HepG2 (cell line): Measurements from ENCODE around the gene RFC1. TPM values are rescaled to one million over a fixed set of nuclear protein-coding genes. Genes with fewer than 3 reads are reported as not detected.

Source experiments
- ATAC-seq: fragments of 200-7000 bp; cut with Tn5 transposase; 3 replicates; pipeline ENCODE4 v1.9.1; 2020; ENCODE audit warnings: mild to moderate bottlenecking, moderate library complexity
- BruUV-seq: library from RNA; stranded (reverse); fragments of 400-500 nt; replicated peaks from 2 replicates; lab custom pipeline; 2021; lab: Mats Ljungman, UMichigan
- CTCF ChIA-PET: fragments of 300-600 bp; formaldehyde crosslinking; extraction: SDS; loops from one replicate; lab custom pipeline; 2021; ENCODE audit warnings: low total read pairs, inconsistent platforms, low intra/inter-chr PET ratio; lab: Yijun Ruan, JAX
- POLR2A ChIA-PET: fragments of 350-600 bp; sonication (Branson Sonifier 250); formaldehyde crosslinking; loops from one replicate; lab custom pipeline; 2020; ENCODE audit warnings: antibody characterized with exemption, inconsistent platforms; lab: Yijun Ruan, JAX
- DNase-seq: peaks from one replicate; pipeline ENCODE4 v3.0.0-alpha.2; 2015; ENCODE audit warnings: low spot score
- FAIRE-seq: peaks from 3 replicates; lab custom pipeline; 2011; peaks lifted over from hg19 to GRCh38; lab: Jason Lieb, UNC
- H2AFZ ChIP-seq: one replicate; pipeline ENCODE4 v1.6.1; 2011; ENCODE audit warnings: low read length, inconsistent platforms
- H3K27ac ChIP-seq: fragments of 300-600 bp; 3 replicates; pipeline ENCODE4 v1.8.0; 2011; ENCODE audit warnings: mixed run types, mild to moderate bottlenecking, mixed read lengths, low read length, inconsistent platforms; ENCODE audit not compliant: insufficient read depth; ENCODE audit errors: extremely low read length
- H3K27me3 ChIP-seq, 2 experiments: fragments of 200-600 bp in 1 of 2; 2 replicates in 1 of 2; 3 replicates in 1 of 2; pipeline versions ENCODE4 v1.6.0 to v1.8.0; 2011; ENCODE audit warnings: low read length in 2 of 2, mild to moderate bottlenecking in 2 of 2, moderate library complexity in 2 of 2, inconsistent platforms in 1 of 2; ENCODE audit not compliant: insufficient read depth in 2 of 2, control insufficient read depth in 1 of 2
- H3K36me3 ChIP-seq, 2 experiments: fragments of 200-600 bp in 1 of 2; replicated peaks in 1 of 2; 2 replicates in 1 of 2; 3 replicates in 1 of 2; pipeline versions ENCODE4 v1.5.1 to v1.8.0; 2011; ENCODE audit warnings: low read length in 2 of 2, inconsistent platforms in 1 of 2; ENCODE audit not compliant: insufficient read depth in 2 of 2, control insufficient read depth in 1 of 2
- H3K4me1 ChIP-seq: 2 replicates; pipeline ENCODE4 v1.5.1; 2012; ENCODE audit warnings: low read length, inconsistent platforms; ENCODE audit not compliant: insufficient read depth
- H3K4me2 ChIP-seq: 2 replicates; pipeline ENCODE4 v1.6.0; 2011; ENCODE audit warnings: low read depth, low read length, inconsistent platforms
- H3K4me3 ChIP-seq, 3 experiments: fragments of 200-600 bp in 1 of 3; sonication (generic), shearing (Covaris generic) in 1 of 3; replicated peaks in 1 of 3; 2 replicates each; pipeline ENCODE4 v1.5.1; 2011 to 2016; ENCODE audit warnings: low read length in 3 of 3, inconsistent platforms in 2 of 3, low read depth in 2 of 3, mild to moderate bottlenecking in 2 of 3, control low read depth in 1 of 3, mixed read lengths in 1 of 3; ENCODE audit not compliant: insufficient read depth in 1 of 3
- H3K79me2 ChIP-seq: one replicate; pipeline ENCODE4 v1.6.1; 2011; ENCODE audit warnings: low read length, inconsistent platforms; ENCODE audit not compliant: insufficient read depth
- H3K9ac ChIP-seq: 2 replicates; pipeline ENCODE4 v1.6.0; 2011; ENCODE audit warnings: mild to moderate bottlenecking, low read depth, low read length, inconsistent platforms; ENCODE audit not compliant: insufficient read depth
- H3K9me3 ChIP-seq: 2 replicates; pipeline ENCODE4 v1.5.1; 2012; ENCODE audit warnings: mild to moderate bottlenecking, low read length
- H4K20me1 ChIP-seq: 2 replicates; pipeline ENCODE4 v1.6.0; 2011; ENCODE audit warnings: inconsistent platforms, mild to moderate bottlenecking, low read length, moderate library complexity; ENCODE audit not compliant: insufficient read depth
- ATF7 ChIP-seq, 2 experiments: fragments of 450-650 bp in 1 of 2; sonication (generic) in 1 of 2; formaldehyde crosslinking in 1 of 2; IDR thresholded peaks; 2 replicates each; pipeline versions ENCODE4 v1.4.0 to v1.6.1; 2016 to 2020; ENCODE audit warnings: antibody characterized with exemption in 1 of 2, mild to moderate bottlenecking in 1 of 2, missing genetic modification reagents in 1 of 2
- HNF1B ChIP-seq: sonication (generic); formaldehyde crosslinking; IDR thresholded peaks from 2 replicates; pipeline ENCODE4 v1.5.1; 2020; ENCODE audit warnings: mild to moderate bottlenecking, moderate library complexity, missing genetic modification reagents
- MAFK ChIP-seq, 2 experiments: IDR thresholded peaks in 1 of 2; conservative IDR thresholded peaks in 1 of 2; 2 replicates each; pipeline ENCODE4 v1.6.1; 2011; ENCODE audit warnings: improper control_type of control experiment in 2 of 2, low read length in 2 of 2
- RFX3 ChIP-seq: IDR thresholded peaks from 2 replicates; pipeline ENCODE4 v1.6.1; 2016; ENCODE audit warnings: missing biosample characterization, missing genetic modification reagents
- SAP130 ChIP-seq: IDR thresholded peaks from 2 replicates; pipeline ENCODE4 v1.6.1; 2016; ENCODE audit warnings: low read depth
- ZHX1 ChIP-seq: sonication (generic); formaldehyde crosslinking; IDR thresholded peaks from 2 replicates; pipeline ENCODE4 v1.8.1; 2022; ENCODE audit warnings: low read depth, mild to moderate bottlenecking, missing genetic modification reagents
- ZNF644 ChIP-seq: IDR thresholded peaks from 2 replicates; pipeline ENCODE4 v1.6.1; 2016; ENCODE audit warnings: low read depth
- ZNF710 ChIP-seq: sonication (generic); formaldehyde crosslinking; IDR thresholded peaks from 2 replicates; pipeline ENCODE4 v1.5.0; 2020; ENCODE audit warnings: mild to moderate bottlenecking, missing genetic modification reagents, borderline replicate concordance
- WGBS: methylation state at CpG from one replicate; pipeline ENCODE4 v1.1.6; 2017; ENCODE audit warnings: low lambda C conversion rate; 5-methylcytosine and 5-hydroxymethylcytosine counted together
- in situ Hi-C: cut with HindIII; loops from 2 replicates; pipeline ENCODE4 v1.10.0; 2017; ENCODE audit warnings: low pct_unique_long_range_greater_than_20kb; ENCODE audit not compliant: extremely low pct_ligation_motif_present
- intact Hi-C: fragments of 100-400 bp; cut with micrococcal nuclease; formaldehyde crosslinking; loops from one replicate; pipeline ENCODE4 v1.10.0; 2022; ENCODE audit not compliant: unreplicated experiment
- polyA plus RNA-seq, 8 experiments: library from polyadenylated mRNA; depleted of rRNA in 3 of 8; stranded (reverse) in 7 of 8; unstranded in 1 of 8; fragments of >200 nt; fragmentation: Illumina TruSeq in 4 of 8; extraction: Trizol in 4 of 8; gene quantifications; 2 replicates each; pipeline versions ENCODE4 v1.2.1 to v1.2.3, GENCODE V29; 2011 to 2016; ENCODE audit warnings: low read depth in 4 of 8, missing spikeins in 1 of 8, mixed read lengths in 1 of 8; ENCODE audit not compliant: insufficient read depth in 1 of 8
- total RNA-seq, 5 experiments: library from RNA; depleted of rRNA; stranded (reverse); fragments of >200 nt; fragmentation: Illumina TruSeq; extraction: Trizol; gene quantifications; 2 replicates each; pipeline ENCODE4 v1.2.3, GENCODE V29; 2016; ENCODE audit warnings: low read depth in 1 of 5

Gene RFC1
- total and polyA plus RNA-seq, 2 of the 13 experiments (the other 11 are each of a cell fraction or from before 2014, with no cell fraction given): 15.9 to 78.8 TPM

- Histone ChIP-seq H4K20me1 (no peaks in the 10 kb centered on the region), H3K27ac (no peak overlapping the region), H3K9me3 (no peaks in the 10 kb centered on the region), H3K9ac (no peak overlapping the region), H2AFZ (no peak overlapping the region), H3K4me3 (no peak overlapping the region), H3K4me1 (peaks cover 64% of the 10 kb centered on the region), H3K27me3 (no peaks in the 10 kb centered on the region), H3K36me3 (peaks cover 2 to 52% of the 10 kb centered on the region in 2 experiments), H3K79me2 (peaks cover 48% of the 10 kb centered on the region), H3K4me2 (no peak overlapping the region)
- POLR2A ChIA-PET: no interaction called here
- no peak for DNase-seq
- FAIRE-seq: no peak
- TF ChIP-seq MAFK (conservative IDR thresholded peaks at IDR 0.05 in 1 of 2, IDR thresholded peaks at IDR 0.05 in 1 of 2; ENCODE audit: low read length in 2 of 2) (peak; percentile 44 to 47; a peak in 3 of 4 replicates), HNF1B (CRISPR knock-in tag) (no peak)
- no peak for ATAC-seq
- BruUV-seq: no TSS peak
- in situ Hi-C loops: no loop called here
- CTCF ChIA-PET: no interaction called here
- WGBS: 94% methylated on average over 2 of the region's 2 CpGs
- intact Hi-C loops: loop anchor here (5.0 kb wide), 1 partner anchor 81 kb away; the partner anchor contains the start of gene KLB
Measured at GRCh38 chr4:39326468-39326977, 39.6 kb downstream of the RFC1 start.

- Histone ChIP-seq H2AFZ (no peak overlapping the region), H3K4me3 (no peak overlapping the region), H3K9me3 (no peaks in the 10 kb centered on the region), H3K27ac (peak overlapping the region; percentile 48), H3K4me2 (peak overlapping the region; percentile 15), H3K4me1 (peaks cover 64% of the 10 kb centered on the region), H4K20me1 (no peaks in the 10 kb centered on the region), H3K79me2 (peaks cover 33% of the 10 kb centered on the region), H3K36me3 (peaks cover 2 to 56% of the 10 kb centered on the region in 2 experiments), H3K27me3 (no peaks in the 10 kb centered on the region), H3K9ac (no peak overlapping the region)
- ChIA-PET POLR2A (no interaction called here), CTCF (no interaction called here)
- peak; percentile 90 for ATAC-seq
- peak; percentile 68 for DNase-seq
- in situ Hi-C loops (no loop called here), intact Hi-C loops (loop anchor here (5.0 kb wide), 1 partner anchor 82 kb away; the partner anchor contains the start of gene KLB)
- WGBS: 61% methylated on average over 4 of the region's 4 CpGs
- FAIRE-seq: peak; percentile 81
- no TSS peak for BruUV-seq
- TF ChIP-seq ZHX1 (CRISPR knock-in tag): no peak
- peak; percentile 20; the same call in 1 of the 2 replicates for TF ChIP-seq ZNF644
- TF ChIP-seq RFX3 (CRISPR knock-in tag): no peak
- peak; percentile 61; the same call in 1 of the 2 replicates for TF ChIP-seq ATF7 (IDR thresholded peaks at IDR 0.05)
- TF ChIP-seq ATF7 (CRISPR knock-in tag; IDR thresholded peaks at IDR 0.05): no peak
- TF ChIP-seq ZNF710 (CRISPR knock-in tag): peak; percentile 60; the same call in 1 of the 2 replicates
- peak; percentile 30; the same call in 1 of the 2 replicates for TF ChIP-seq SAP130 (CRISPR knock-in tag)
Measured at GRCh38 chr4:39324897-39325613, 41.1 kb downstream of the RFC1 start.
